GM18907 (cell line): Measurements from ENCODE around the gene SEC31B.

ENCODE experiments used
- ATAC-seq: cut with Tn5 transposase; IDR thresholded peaks from one replicate; pipeline ENCODE4 v1.9.1; 2021; ENCODE audit warnings: mild to moderate bottlenecking, moderate library complexity; ENCODE audit not compliant: unreplicated experiment

The SEC31B gene

GRCh38 chr10:100519311-100520051 lies at the start of gene SEC31B:
SEC31B (minus strand) TSS chr10:100519861; CDS start chr10:100516952, 2,909 bp downstream.
- ATAC-seq, result no peak

- ATAC-seq, result no peak
These were observed 49.3 kb upstream of the SEC31B start for GRCh38 chr10:100568912-100569311.

- no peak for ATAC-seq
These were observed 48.2 kb upstream of the SEC31B start for GRCh38 chr10:100567826-100568225.

- ATAC-seq, result no peak
These were observed 47.6 kb upstream of the SEC31B start for GRCh38 chr10:100567249-100567648.

- no peak for ATAC-seq
These were observed 46.9 kb upstream of the SEC31B start for GRCh38 chr10:100566561-100566960.

- no peak for ATAC-seq
These were observed 45.7 kb upstream of the SEC31B start for GRCh38 chr10:100565206-100565985.

- no peak for ATAC-seq
These were observed 42.5 kb upstream of the SEC31B start for GRCh38 chr10:100562008-100562672.

- no peak for ATAC-seq
These were observed 41.3 kb upstream of the SEC31B start for GRCh38 chr10:100561005-100561404.

- no peak for ATAC-seq
These were observed 40.6 kb upstream of the SEC31B start for GRCh38 chr10:100560248-100560647.

- ATAC-seq, result no peak
These were observed 35.2 kb upstream of the SEC31B start for GRCh38 chr10:100554902-100555301.

- ATAC-seq, result no peak
These were observed 34.3 kb upstream of the SEC31B start for GRCh38 chr10:100553929-100554328.

GRCh38 chr10:100551738-100552137 lies 32.1 kb upstream of the SEC31B start:
- no peak for ATAC-seq

- no peak for ATAC-seq
These were observed 31.5 kb upstream of the SEC31B start for GRCh38 chr10:100551196-100551595.

GRCh38 chr10:100544950-100545349 lies 25.3 kb upstream of the SEC31B start:
- no peak for ATAC-seq

- ATAC-seq, result no peak
These were observed 17.8 kb upstream of the SEC31B start for GRCh38 chr10:100537475-100537874.

GRCh38 chr10:100535715-100536353 lies 16.2 kb upstream of the SEC31B start, which contains the start of gene HIF1AN:
HIF1AN (plus strand) TSS chr10:100535943; CDS start chr10:100535959, 16 bp downstream.
- ATAC-seq, result peak; percentile 97

GRCh38 chr10:100535338-100535714 lies 15.7 kb upstream of the SEC31B start:
- ATAC-seq, result no peak

- no peak for ATAC-seq
These were observed 15.1 kb upstream of the SEC31B start for GRCh38 chr10:100534726-100535125.

- ATAC-seq, result no peak
These were observed 12.1 kb upstream of the SEC31B start for GRCh38 chr10:100531761-100532160.

- peak; percentile 59 for ATAC-seq
These were observed 10.0 kb upstream of the SEC31B start, which contains the start of gene NDUFB8 for GRCh38 chr10:100529475-100530298. NDUFB8 (minus strand) TSS chr10:100529871; CDS start chr10:100529851, 20 bp downstream.
